Adrenal gland (tissue), 5 donors: Measurements from ENCODE around the gene GLRX.

ENCODE experiments used
- CTCF ChIP-seq, 6 experiments: fragments of 450-650 bp in 4 of 6; fragments of 200-600 bp in 2 of 6; sonication (generic) in 1 of 6; IDR thresholded peaks; 1 replicate in 5 of 6; 2 replicates in 1 of 6; pipeline versions ENCODE4 v1.5.1 to v1.8.0; 2016 to 2021; ENCODE audit warnings: antibody characterized with exemption in 6 of 6, mild to moderate bottlenecking in 2 of 6, moderate library complexity in 1 of 6
- POLR2A ChIP-seq, 2 donors: fragments of 450-650 bp; IDR thresholded peaks; one replicate each; pipeline ENCODE4 v1.6.1; 2017; ENCODE audit warnings: antibody characterized with exemption in 2 of 2, mild to moderate bottlenecking in 2 of 2, moderate library complexity in 1 of 2
- donor health status: DM: no; HTN: no; CAD: no.

- TF ChIP-seq CTCF (IDR thresholded peaks at IDR 0.05): no peak
- TF ChIP-seq POLR2A (IDR thresholded peaks at IDR 0.05): no peak
Measured at GRCh38 chr5:95870105-95870672, 47.7 kb upstream of the GLRX start.
